WI38 (cell line): ENCODE measurements around the gene HS6ST3.
"Not testable (repeated sequence)": the region's sequence is repeated elsewhere in the genome, so short reads cannot be mapped to it uniquely, and the experiment has no call there.

Experiments
- H3K4me3 ChIP-seq: 2 replicates; pipeline ENCODE4 v1.5.1; 2011; ENCODE audit warnings: low read depth, mild to moderate bottlenecking, control low read depth, low read length
- CTCF ChIP-seq: IDR thresholded peaks from 2 replicates; pipeline ENCODE4 v1.5.1; 2012; ENCODE audit warnings: low read depth, mild to moderate bottlenecking, control low read depth, low read length

Gene HS6ST3

GRCh38 chr13:96492766-96493165 lies 402.9 kb downstream of the HS6ST3 start:
- H3K4me3 ChIP-seq: no peak overlapping the region
- TF ChIP-seq CTCF: no peak

GRCh38 chr13:96499656-96500055 lies 409.7 kb downstream of the HS6ST3 start:
- no peak for TF ChIP-seq CTCF

GRCh38 chr13:96500953-96501352 lies 411.0 kb downstream of the HS6ST3 start:
- TF ChIP-seq CTCF: no peak
- no peak overlapping the region for H3K4me3 ChIP-seq

More at GRCh38 chr13:96499656-96500055, 409.7 kb downstream of the HS6ST3 start:
- H3K4me3 ChIP-seq: no peak overlapping the region

- TF ChIP-seq CTCF: no peak
- no peak overlapping the region for H3K4me3 ChIP-seq
Observed at GRCh38 chr13:96503481-96503880, 413.6 kb downstream of the HS6ST3 start.

GRCh38 chr13:96511587-96511986 lies 421.7 kb downstream of the HS6ST3 start:
- TF ChIP-seq CTCF: no peak
- no peak overlapping the region for H3K4me3 ChIP-seq

GRCh38 chr13:96519380-96519779 lies 429.5 kb downstream of the HS6ST3 start:
- no peak for TF ChIP-seq CTCF
- H3K4me3 ChIP-seq: no peak overlapping the region

- not testable (repeated sequence) for H3K4me3 ChIP-seq
Observed at GRCh38 chr13:96524398-96525020, 434.6 kb downstream of the HS6ST3 start.

- no peak overlapping the region for H3K4me3 ChIP-seq
- no peak for TF ChIP-seq CTCF
Observed at GRCh38 chr13:96525715-96526114, 435.8 kb downstream of the HS6ST3 start.
